Neural progenitor cell (in vitro differentiated cells): ENCODE results near the gene DVL1. TPM values are rescaled to one million over a fixed set of nuclear protein-coding genes. Genes with fewer than 3 reads are reported as not detected.

Source experiments
- DNase-seq: peaks from one replicate; pipeline ENCODE4 v3.0.0-alpha.2; 2016; ENCODE audit warnings: low spot score
- H2AFZ ChIP-seq: fragments of 200-600 bp; sonication (generic); replicated peaks from 2 replicates; pipeline ENCODE4 v1.6.1; 2016; ENCODE audit warnings: antibody characterized with exemption
- H3F3A ChIP-seq: fragments of 200-600 bp; sonication (generic); 2 replicates; pipeline ENCODE4 v1.6.1; 2016; ENCODE audit warnings: antibody characterized with exemption, low read depth
- H3K27ac ChIP-seq: fragments of 200-600 bp; sonication (generic); 2 replicates; pipeline ENCODE4 v1.5.1; 2016; ENCODE audit warnings: mild to moderate bottlenecking
- H3K27me3 ChIP-seq: fragments of 200-600 bp; sonication (generic); 2 replicates; pipeline ENCODE4 v1.6.1; 2016; ENCODE audit warnings: mild to moderate bottlenecking, moderate library complexity
- H3K36me3 ChIP-seq: fragments of 200-600 bp; sonication (generic); 2 replicates; pipeline ENCODE4 v1.5.1; 2016
- H3K4me1 ChIP-seq: fragments of 200-600 bp; sonication (generic); 2 replicates; pipeline ENCODE4 v1.6.1; 2016; ENCODE audit warnings: mixed run types
- H3K4me2 ChIP-seq: fragments of 200-600 bp; sonication (generic); 2 replicates; pipeline ENCODE4 v1.6.1; 2016
- H3K4me3 ChIP-seq: fragments of 200-600 bp; sonication (generic); 2 replicates; pipeline ENCODE4 v1.5.1; 2016
- H3K79me2 ChIP-seq: fragments of 200-600 bp; sonication (generic); 2 replicates; pipeline ENCODE4 v1.6.1; 2016; ENCODE audit warnings: low read depth
- H3K9ac ChIP-seq: fragments of 200-600 bp; sonication (generic); 2 replicates; pipeline ENCODE4 v1.6.1; 2016
- H3K9me3 ChIP-seq: fragments of 200-600 bp; sonication (generic); 2 replicates; pipeline ENCODE4 v1.5.1; 2016; ENCODE audit warnings: low read depth
- H4K20me1 ChIP-seq: fragments of 200-600 bp; sonication (generic); 2 replicates; pipeline ENCODE4 v1.6.1; 2016; ENCODE audit warnings: low read depth
- H3K27ac Mint-ChIP-seq: 3 replicates; pipeline ENCODE4 v1.8.0; 2021; ENCODE audit warnings: mixed read lengths
- H3K27me3 Mint-ChIP-seq: 2 replicates; pipeline ENCODE4 v1.8.0; 2022; ENCODE audit warnings: low read depth, mild to moderate bottlenecking, inconsistent platforms, moderate library complexity, mixed read lengths; ENCODE audit not compliant: insufficient read depth
- H3K36me3 Mint-ChIP-seq: 3 replicates; pipeline ENCODE4 v1.8.0; 2021; ENCODE audit warnings: mixed read lengths
- H3K4me1 Mint-ChIP-seq: 3 replicates; pipeline ENCODE4 v1.8.0; 2021; ENCODE audit warnings: mixed read lengths
- H3K4me3 Mint-ChIP-seq: 3 replicates; pipeline ENCODE4 v1.8.0; 2021; ENCODE audit warnings: mild to moderate bottlenecking, moderate library complexity, mixed read lengths
- H3K9me3 Mint-ChIP-seq: 3 replicates; pipeline ENCODE4 v1.8.0; 2020; ENCODE audit warnings: mixed read lengths
- CTCF ChIP-seq: fragments of 200-600 bp; sonication (generic); IDR thresholded peaks from 2 replicates; pipeline ENCODE4 v1.5.1; 2017; ENCODE audit warnings: antibody characterized with exemption, mild to moderate bottlenecking
- EZH2 ChIP-seq: fragments of 200-600 bp; sonication (generic); IDR thresholded peaks from 2 replicates; pipeline ENCODE4 v1.6.1; 2017; ENCODE audit warnings: antibody characterized with exemption, mild to moderate bottlenecking, moderate library complexity
- EZH2phosphoT487 ChIP-seq: fragments of 200-600 bp; sonication (generic); IDR thresholded peaks from 2 replicates; pipeline ENCODE4 v1.6.1; 2017; ENCODE audit warnings: antibody characterized with exemption
- total RNA-seq: library from RNA; depleted of rRNA; stranded (reverse); fragments of >200 nt; gene quantifications from 2 replicates; pipeline ENCODE4 v1.2.3, GENCODE V29; 2015; ENCODE audit warnings: low replicate concordance

DVL1 gene
- total RNA-seq, 1 donor from 2014 or later, result 14.5 TPM

- H2AFZ ChIP-seq, result no peak overlapping the region
- Mint-ChIP-seq H3K27ac (peak overlapping the region; percentile 95), H3K27me3 (peaks cover 12% of the 10 kb centered on the region), H3K36me3 (no peaks in the 10 kb centered on the region), H3K9me3 (no peaks in the 10 kb centered on the region), H3K4me3 (peak overlapping the region; percentile 76), H3K4me1 (peaks cover 41% of the 10 kb centered on the region)
- peaks cover 22% of the 10 kb centered on the region for H3K27me3 ChIP-seq
- peaks cover 48% of the 10 kb centered on the region for H3F3A ChIP-seq
- TF ChIP-seq CTCF (no peak), EZH2phosphoT487 (no peak), EZH2 (no peak)
- H3K9ac ChIP-seq, result no peak overlapping the region
- no peak overlapping the region for H3K4me2 ChIP-seq
- no peaks in the 10 kb centered on the region for H3K36me3 ChIP-seq
- peaks cover 54% of the 10 kb centered on the region for H3K4me1 ChIP-seq
- no peak overlapping the region for H3K27ac ChIP-seq
- peaks cover 6% of the 10 kb centered on the region for H4K20me1 ChIP-seq
- no peak overlapping the region for H3K4me3 ChIP-seq
- H3K9me3 ChIP-seq, result no peaks in the 10 kb centered on the region
- no peaks in the 10 kb centered on the region for H3K79me2 ChIP-seq
- no peak for DNase-seq
Measured at GRCh38 chr1:1359308-1359663, 10.1 kb upstream of the DVL1 start.

- Mint-ChIP-seq H3K27me3 (peaks cover 17% of the 10 kb centered on the region), H3K4me1 (peaks cover 44% of the 10 kb centered on the region), H3K36me3 (no peaks in the 10 kb centered on the region), H3K9me3 (no peaks in the 10 kb centered on the region), H3K27ac (peak within 1 kb of the TSS; percentile 95), H3K4me3 (peak within 1 kb of the TSS; percentile 76)
- Histone ChIP-seq H3K4me3 (peak within 1 kb of the TSS; percentile 5), H3K36me3 (no peaks in the 10 kb centered on the region), H3K27me3 (peaks cover 29% of the 10 kb centered on the region), H3K9ac (no peak within 1 kb of the TSS), H3K4me2 (peak within 1 kb of the TSS; percentile 59), H3K27ac (no peak within 1 kb of the TSS), H3K9me3 (no peaks in the 10 kb centered on the region), H3K79me2 (no peaks in the 10 kb centered on the region), H3F3A (peaks cover 54% of the 10 kb centered on the region), H4K20me1 (peaks cover 12% of the 10 kb centered on the region), H2AFZ (no peak within 1 kb of the TSS), H3K4me1 (peaks cover 60% of the 10 kb centered on the region)
- DNase-seq, result peak; percentile 63
- no peak for TF ChIP-seq EZH2
- TF ChIP-seq CTCF, result no peak
- no peak for TF ChIP-seq EZH2phosphoT487
Measured at GRCh38 chr1:1358433-1359271, 9.4 kb upstream of the DVL1 start, which contains the start of gene MXRA8. Gene MXRA8 (minus strand): TSS chr1:1358555. CDS start chr1:1358504, 51 bp downstream.

- Histone ChIP-seq H3K9me3 (no peaks in the 10 kb centered on the region), H3K4me1 (peaks cover 63% of the 10 kb centered on the region), H2AFZ (no peak overlapping the region), H3K36me3 (no peaks in the 10 kb centered on the region), H3K4me2 (peak overlapping the region; percentile 59), H3K27me3 (peaks cover 33% of the 10 kb centered on the region), H3K27ac (no peak overlapping the region), H4K20me1 (peaks cover 19% of the 10 kb centered on the region), H3K9ac (no peak overlapping the region), H3K4me3 (peak overlapping the region; percentile 5), H3F3A (peaks cover 61% of the 10 kb centered on the region), H3K79me2 (no peaks in the 10 kb centered on the region)
- H3K4me3 Mint-ChIP-seq, result peak overlapping the region; percentile 64
- H3K36me3 Mint-ChIP-seq, result no peaks in the 10 kb centered on the region
- no peaks in the 10 kb centered on the region for H3K9me3 Mint-ChIP-seq
- H3K4me1 Mint-ChIP-seq, result peaks cover 44% of the 10 kb centered on the region
- TF ChIP-seq EZH2phosphoT487, result no peak
- TF ChIP-seq EZH2, result no peak
- TF ChIP-seq CTCF, result no peak
- no peak for DNase-seq
- H3K27me3 Mint-ChIP-seq, result peaks cover 19% of the 10 kb centered on the region
- peak overlapping the region; percentile 57 for H3K27ac Mint-ChIP-seq
Measured at GRCh38 chr1:1357871-1358432, 8.7 kb upstream of the DVL1 start.
